GM23338 (cell line): ENCODE measurements around the gene PTPN9. TPM values are rescaled to one million over a fixed set of nuclear protein-coding genes. Genes with fewer than 3 reads are reported as not detected.

ENCODE experiments used
- ATAC-seq: fragments of 200-7000 bp; cut with Tn5 transposase; 3 replicates; pipeline ENCODE4 v1.9.1; 2020
- DNase-seq: peaks from one replicate; pipeline ENCODE4 v3.0.0-alpha.2; 2015; ENCODE audit warnings: low spot score
- H2AFZ ChIP-seq: fragments of 200-600 bp; sonication (generic); 2 replicates; pipeline ENCODE4 v1.8.0; 2016; ENCODE audit warnings: antibody characterized with exemption, mild to moderate bottlenecking, moderate library complexity
- H3F3A ChIP-seq: fragments of 200-600 bp; sonication (generic); replicated peaks from 2 replicates; pipeline ENCODE4 v1.8.0; 2017; ENCODE audit warnings: antibody characterized with exemption, mixed run types, low read depth
- H3K27ac ChIP-seq: fragments of 200-600 bp; sonication (generic); 2 replicates; pipeline ENCODE4 v1.6.1; 2016; ENCODE audit warnings: low read depth
- H3K27me3 ChIP-seq: fragments of 200-600 bp; sonication (generic); 2 replicates; pipeline ENCODE4 v1.8.0; 2016; ENCODE audit warnings: mild to moderate bottlenecking, mixed run types, moderate library complexity; ENCODE audit not compliant: insufficient read depth
- H3K36me3 ChIP-seq: fragments of 200-600 bp; sonication (generic); 2 replicates; pipeline ENCODE4 v1.8.0; 2016; ENCODE audit warnings: mild to moderate bottlenecking; ENCODE audit not compliant: insufficient read depth
- H3K4me1 ChIP-seq: fragments of 200-600 bp; sonication (generic); 2 replicates; pipeline ENCODE4 v1.8.0; 2016; ENCODE audit warnings: mild to moderate bottlenecking, moderate library complexity; ENCODE audit not compliant: insufficient read depth
- H3K4me2 ChIP-seq: fragments of 200-600 bp; sonication (generic); 2 replicates; pipeline ENCODE4 v1.7.1; 2017; ENCODE audit warnings: mixed run types
- H3K4me3 ChIP-seq: fragments of 200-600 bp; sonication (generic); 2 replicates; pipeline ENCODE4 v1.6.1; 2016; ENCODE audit warnings: mixed run types
- H3K79me2 ChIP-seq: fragments of 200-600 bp; sonication (generic); replicated peaks from 2 replicates; pipeline ENCODE4 v1.8.0; 2017; ENCODE audit warnings: mild to moderate bottlenecking; ENCODE audit not compliant: insufficient read depth
- H3K9me2 ChIP-seq: fragments of 200-600 bp; sonication (generic); 2 replicates; pipeline ENCODE4 v1.8.0; 2017; ENCODE audit not compliant: insufficient read depth
- H4K20me1 ChIP-seq: fragments of 200-600 bp; sonication (generic); replicated peaks from 2 replicates; pipeline ENCODE4 v1.8.0; 2017; ENCODE audit warnings: mild to moderate bottlenecking; ENCODE audit not compliant: insufficient read depth
- H3K27ac Mint-ChIP-seq: 2 replicates; pipeline ENCODE4 v1.8.0; 2020; ENCODE audit warnings: inconsistent platforms, mild to moderate bottlenecking, moderate library complexity, mixed read lengths
- H3K27me3 Mint-ChIP-seq: 3 replicates; pipeline ENCODE4 v1.8.0; 2022; ENCODE audit warnings: low read depth, mild to moderate bottlenecking, moderate library complexity, mixed read lengths, inconsistent platforms; ENCODE audit not compliant: insufficient read depth, poor library complexity
- H3K36me3 Mint-ChIP-seq: 3 replicates; pipeline ENCODE4 v1.8.0; 2021; ENCODE audit warnings: low read depth, mild to moderate bottlenecking, inconsistent platforms, moderate library complexity, mixed read lengths
- H3K4me1 Mint-ChIP-seq: 3 replicates; pipeline ENCODE4 v1.8.0; 2020; ENCODE audit warnings: mild to moderate bottlenecking, inconsistent platforms, mixed read lengths
- H3K4me3 Mint-ChIP-seq: 3 replicates; pipeline ENCODE4 v1.8.0; 2021; ENCODE audit warnings: moderate library complexity, mild to moderate bottlenecking, inconsistent platforms, mixed read lengths
- H3K9me3 Mint-ChIP-seq: 3 replicates; pipeline ENCODE4 v1.8.0; 2020; ENCODE audit warnings: moderate library complexity, mild to moderate bottlenecking, inconsistent platforms, mixed read lengths
- CREB1 ChIP-seq: fragments of 250-450 bp; sonication (Bioruptor Pico); IDR thresholded peaks from 2 replicates; pipeline ENCODE4 v1.5.0; 2020; ENCODE audit warnings: low read depth, mild to moderate bottlenecking, moderate library complexity
- JUNB ChIP-seq: IDR thresholded peaks from one replicate; pipeline ENCODE4 v1.6.1; 2016; ENCODE audit warnings: antibody characterized with exemption; ENCODE audit not compliant: unreplicated experiment
- ZNF462 ChIP-seq: fragments of 250-450 bp; sonication (Bioruptor Pico); IDR thresholded peaks from 2 replicates; pipeline ENCODE4 v1.5.0; 2020; ENCODE audit warnings: mild to moderate bottlenecking, moderate library complexity
- polyA plus RNA-seq: library from polyadenylated mRNA; unstranded; fragments of >200 nt; fragmentation: Nextera tagmentation; extraction: Ambion mirVana; gene quantifications from 2 replicates; pipeline ENCODE4 v1.2.1, GENCODE V29; 2016
- total RNA-seq: library from RNA; depleted of rRNA; stranded (reverse); fragments of >200 nt; shearing (Covaris generic); gene quantifications from 2 replicates; pipeline ENCODE4 v1.2.3, GENCODE V29; 2014
- TF ChIP-seq, protein P1 (sequence below), 2 experiments: fragments of 200-600 bp in 1 of 2; sonication (generic) in 1 of 2; conservative IDR thresholded peaks; 2 replicates each; pipeline versions ENCODE4 v1.5.1 to v1.6.1; 2016 to 2017; ENCODE audit warnings: antibody characterized with exemption in 2 of 2, low read depth in 2 of 2, mild to moderate bottlenecking in 2 of 2, moderate library complexity in 1 of 2
- TF ChIP-seq, protein P2 (sequence below): IDR thresholded peaks from one replicate; pipeline ENCODE4 v1.6.1; 2018; ENCODE audit warnings: antibody characterized with exemption; ENCODE audit not compliant: unreplicated experiment

The PTPN9 gene
- total and polyA plus RNA-seq, 2 experiments from 2014 or later, result 12.1 to 32.7 TPM

- no peaks in the 10 kb centered on the region for H3K27me3 ChIP-seq
- H3K36me3 Mint-ChIP-seq, result peaks cover 60% of the 10 kb centered on the region
- H3K27ac ChIP-seq, result no peak overlapping the region
- H3K9me3 Mint-ChIP-seq, result peaks cover 10% of the 10 kb centered on the region; the same call in 2 of the 3 replicates
- TF ChIP-seq, protein P1, sequence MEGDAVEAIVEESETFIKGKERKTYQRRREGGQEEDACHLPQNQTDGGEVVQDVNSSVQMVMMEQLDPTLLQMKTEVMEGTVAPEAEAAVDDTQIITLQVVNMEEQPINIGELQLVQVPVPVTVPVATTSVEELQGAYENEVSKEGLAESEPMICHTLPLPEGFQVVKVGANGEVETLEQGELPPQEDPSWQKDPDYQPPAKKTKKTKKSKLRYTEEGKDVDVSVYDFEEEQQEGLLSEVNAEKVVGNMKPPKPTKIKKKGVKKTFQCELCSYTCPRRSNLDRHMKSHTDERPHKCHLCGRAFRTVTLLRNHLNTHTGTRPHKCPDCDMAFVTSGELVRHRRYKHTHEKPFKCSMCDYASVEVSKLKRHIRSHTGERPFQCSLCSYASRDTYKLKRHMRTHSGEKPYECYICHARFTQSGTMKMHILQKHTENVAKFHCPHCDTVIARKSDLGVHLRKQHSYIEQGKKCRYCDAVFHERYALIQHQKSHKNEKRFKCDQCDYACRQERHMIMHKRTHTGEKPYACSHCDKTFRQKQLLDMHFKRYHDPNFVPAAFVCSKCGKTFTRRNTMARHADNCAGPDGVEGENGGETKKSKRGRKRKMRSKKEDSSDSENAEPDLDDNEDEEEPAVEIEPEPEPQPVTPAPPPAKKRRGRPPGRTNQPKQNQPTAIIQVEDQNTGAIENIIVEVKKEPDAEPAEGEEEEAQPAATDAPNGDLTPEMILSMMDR (conservative IDR thresholded peaks at IDR 0.05; ENCODE audit: low read depth in 2 of 2), result peak; percentile 49 to 52
- no peak for TF ChIP-seq JUNB
- no peak for TF ChIP-seq CREB1 (CRISPR knock-in tag)
- TF ChIP-seq, protein P2, sequence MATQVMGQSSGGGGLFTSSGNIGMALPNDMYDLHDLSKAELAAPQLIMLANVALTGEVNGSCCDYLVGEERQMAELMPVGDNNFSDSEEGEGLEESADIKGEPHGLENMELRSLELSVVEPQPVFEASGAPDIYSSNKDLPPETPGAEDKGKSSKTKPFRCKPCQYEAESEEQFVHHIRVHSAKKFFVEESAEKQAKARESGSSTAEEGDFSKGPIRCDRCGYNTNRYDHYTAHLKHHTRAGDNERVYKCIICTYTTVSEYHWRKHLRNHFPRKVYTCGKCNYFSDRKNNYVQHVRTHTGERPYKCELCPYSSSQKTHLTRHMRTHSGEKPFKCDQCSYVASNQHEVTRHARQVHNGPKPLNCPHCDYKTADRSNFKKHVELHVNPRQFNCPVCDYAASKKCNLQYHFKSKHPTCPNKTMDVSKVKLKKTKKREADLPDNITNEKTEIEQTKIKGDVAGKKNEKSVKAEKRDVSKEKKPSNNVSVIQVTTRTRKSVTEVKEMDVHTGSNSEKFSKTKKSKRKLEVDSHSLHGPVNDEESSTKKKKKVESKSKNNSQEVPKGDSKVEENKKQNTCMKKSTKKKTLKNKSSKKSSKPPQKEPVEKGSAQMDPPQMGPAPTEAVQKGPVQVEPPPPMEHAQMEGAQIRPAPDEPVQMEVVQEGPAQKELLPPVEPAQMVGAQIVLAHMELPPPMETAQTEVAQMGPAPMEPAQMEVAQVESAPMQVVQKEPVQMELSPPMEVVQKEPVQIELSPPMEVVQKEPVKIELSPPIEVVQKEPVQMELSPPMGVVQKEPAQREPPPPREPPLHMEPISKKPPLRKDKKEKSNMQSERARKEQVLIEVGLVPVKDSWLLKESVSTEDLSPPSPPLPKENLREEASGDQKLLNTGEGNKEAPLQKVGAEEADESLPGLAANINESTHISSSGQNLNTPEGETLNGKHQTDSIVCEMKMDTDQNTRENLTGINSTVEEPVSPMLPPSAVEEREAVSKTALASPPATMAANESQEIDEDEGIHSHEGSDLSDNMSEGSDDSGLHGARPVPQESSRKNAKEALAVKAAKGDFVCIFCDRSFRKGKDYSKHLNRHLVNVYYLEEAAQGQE, result no peak
- TF ChIP-seq ZNF462 (CRISPR knock-in tag), result no peak
- ATAC-seq, result peak; percentile 34; the same call in 2 of the 3 replicates
- H3K4me2 ChIP-seq, result no peak overlapping the region
- H3K27me3 Mint-ChIP-seq, result peaks cover 3% of the 10 kb centered on the region
- H3K4me3 ChIP-seq, result no peak overlapping the region
- no peak overlapping the region for H3K27ac Mint-ChIP-seq
- no peaks in the 10 kb centered on the region for H3K79me2 ChIP-seq
- peaks cover 10% of the 10 kb centered on the region for H4K20me1 ChIP-seq
- H3K9me2 ChIP-seq, result no peaks in the 10 kb centered on the region
- no peaks in the 10 kb centered on the region for H3K4me1 ChIP-seq
- H3F3A ChIP-seq, result peaks cover 13% of the 10 kb centered on the region; the same call in 1 of the 2 replicates
- no peak overlapping the region for H3K4me3 Mint-ChIP-seq
- H3K36me3 ChIP-seq, result peaks cover 38% of the 10 kb centered on the region
- DNase-seq, result peak; percentile 57
- no peaks in the 10 kb centered on the region for H3K4me1 Mint-ChIP-seq
- no peak overlapping the region for H2AFZ ChIP-seq
Measured at GRCh38 chr15:75508840-75509532, 70.1 kb downstream of the PTPN9 start.
